ENCODE data around the gene SPTBN4.

Gene SPTBN4

DNA sequence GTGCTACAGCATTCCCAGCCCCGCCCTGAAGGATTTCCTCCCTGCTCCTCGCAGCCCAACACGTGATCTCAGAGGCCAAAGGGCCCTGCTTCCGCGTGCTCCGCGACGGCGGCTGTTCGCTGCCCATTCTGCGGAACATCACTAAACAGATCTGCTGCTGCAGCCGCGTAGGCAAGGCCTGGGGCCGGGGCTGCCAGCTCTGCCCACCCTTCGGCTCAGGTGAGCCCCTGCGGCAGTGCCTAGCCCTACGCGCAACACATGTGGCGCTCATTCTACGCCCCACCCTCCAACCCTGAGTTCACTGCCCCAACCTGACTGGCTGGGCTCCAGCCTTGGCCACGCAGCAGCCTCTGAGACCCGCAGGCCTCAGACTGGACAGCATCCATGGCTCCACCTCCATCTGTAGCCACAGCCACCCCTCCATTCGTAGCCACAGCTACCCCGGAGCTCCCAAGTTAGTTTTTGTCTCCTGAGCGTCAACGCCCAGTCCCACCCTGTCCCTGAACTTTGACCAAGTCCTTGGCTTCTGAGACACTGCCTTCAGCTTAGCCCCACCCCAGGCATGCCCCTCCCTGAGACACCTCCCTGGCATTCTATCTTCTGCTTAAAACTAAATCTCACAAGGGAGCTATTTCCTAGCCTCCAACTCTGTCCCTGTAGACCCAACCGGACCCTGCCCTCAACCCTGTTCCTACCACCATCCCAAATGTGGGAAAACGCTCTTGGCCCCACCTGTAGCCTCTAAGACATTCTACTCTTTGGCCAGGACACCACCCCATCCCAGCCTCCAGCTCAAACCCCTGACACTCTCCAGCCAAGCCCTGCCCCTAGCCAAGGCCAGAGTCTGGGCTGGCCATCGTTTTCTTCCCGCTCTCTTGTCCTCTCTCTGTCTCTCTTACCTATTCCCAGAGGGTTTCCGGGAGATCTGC lies 140.8 kb downstream of the SPTBN4 start:
- peak; percentile 64 for DNase-seq

GRCh38 chr19:40608240-40608621 lies 141.4 kb downstream of the SPTBN4 start:
- no peak for DNase-seq

DNA sequence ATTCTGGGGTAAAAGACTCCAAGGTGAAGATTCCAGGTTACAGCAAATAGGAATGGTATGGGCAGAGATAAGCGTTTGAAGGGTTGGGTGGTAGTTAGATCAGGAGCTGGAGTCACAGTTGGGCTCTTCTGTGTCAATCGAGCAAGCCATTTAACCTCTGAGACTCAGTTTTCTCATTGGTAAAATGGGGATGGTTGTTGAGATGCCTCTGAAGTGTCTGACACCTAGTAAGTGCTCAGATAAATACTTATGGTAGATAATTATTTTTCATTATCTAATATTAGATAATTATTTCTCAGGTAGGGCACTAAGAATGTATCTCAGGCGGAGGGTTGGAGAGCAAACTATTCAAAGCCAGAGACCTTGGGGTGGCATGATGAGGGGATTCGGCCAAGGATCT lies 142.2 kb downstream of the SPTBN4 start:
- no peak for DNase-seq

DNA sequence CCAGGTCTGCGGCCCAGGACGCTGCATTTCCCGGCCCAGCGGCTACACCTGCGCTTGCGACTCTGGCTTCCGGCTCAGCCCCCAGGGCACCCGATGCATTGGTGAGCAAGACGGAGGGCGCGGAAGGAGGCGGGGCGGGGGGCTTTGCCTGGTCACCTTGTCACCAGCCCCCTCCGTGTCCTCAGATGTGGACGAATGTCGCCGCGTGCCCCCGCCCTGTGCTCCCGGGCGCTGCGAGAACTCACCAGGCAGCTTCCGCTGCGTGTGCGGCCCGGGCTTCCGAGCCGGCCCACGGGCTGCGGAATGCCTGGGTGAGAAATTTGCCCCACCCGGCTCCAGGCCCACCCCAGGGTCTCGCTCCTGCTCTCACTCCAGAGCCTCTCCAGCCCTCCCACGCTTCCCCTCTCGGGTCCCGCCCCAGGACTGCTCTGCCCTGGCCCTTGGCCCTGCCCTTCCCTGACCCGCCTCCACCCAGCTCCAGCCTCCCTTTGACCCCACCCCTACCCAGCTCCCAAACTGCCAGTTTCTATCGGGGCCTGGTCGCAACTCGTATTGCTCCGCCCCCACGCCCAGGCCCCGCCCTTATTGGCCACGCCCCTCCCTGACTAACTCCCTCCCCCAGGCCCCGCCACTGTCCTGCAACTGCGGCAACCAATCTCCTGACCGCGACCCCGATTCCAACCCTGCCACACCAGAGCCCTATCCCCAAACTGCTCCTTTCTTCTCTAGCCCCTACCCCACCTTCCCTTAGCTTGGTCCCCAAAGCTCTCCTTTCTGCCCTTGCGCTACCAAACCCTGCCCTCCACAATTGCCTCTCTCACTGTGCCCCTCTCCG lies 143.0 kb downstream of the SPTBN4 start:
- DNase-seq: peak; percentile 97

GRCh38 chr19:40610396-40611064 lies 143.7 kb downstream of the SPTBN4 start:
- peak; percentile 82 for DNase-seq

DNA sequence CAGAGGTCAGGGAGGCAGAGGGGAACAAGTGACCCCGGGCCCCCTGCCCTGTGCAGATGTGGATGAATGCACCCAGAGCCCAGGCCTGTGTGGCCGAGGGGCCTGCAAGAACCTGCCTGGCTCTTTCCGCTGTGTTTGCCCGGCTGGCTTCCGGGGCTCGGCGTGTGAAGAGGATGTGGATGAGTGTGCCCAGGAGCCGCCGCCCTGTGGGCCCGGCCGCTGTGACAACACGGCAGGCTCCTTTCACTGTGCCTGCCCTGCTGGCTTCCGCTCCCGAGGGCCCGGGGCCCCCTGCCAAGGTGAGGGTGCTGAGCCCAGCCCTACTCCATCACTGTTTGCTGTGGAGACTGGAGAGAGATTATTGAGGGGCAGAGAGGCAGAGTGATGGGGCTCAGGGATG lies 144.3 kb downstream of the SPTBN4 start:
- no peak for DNase-seq

DNA sequence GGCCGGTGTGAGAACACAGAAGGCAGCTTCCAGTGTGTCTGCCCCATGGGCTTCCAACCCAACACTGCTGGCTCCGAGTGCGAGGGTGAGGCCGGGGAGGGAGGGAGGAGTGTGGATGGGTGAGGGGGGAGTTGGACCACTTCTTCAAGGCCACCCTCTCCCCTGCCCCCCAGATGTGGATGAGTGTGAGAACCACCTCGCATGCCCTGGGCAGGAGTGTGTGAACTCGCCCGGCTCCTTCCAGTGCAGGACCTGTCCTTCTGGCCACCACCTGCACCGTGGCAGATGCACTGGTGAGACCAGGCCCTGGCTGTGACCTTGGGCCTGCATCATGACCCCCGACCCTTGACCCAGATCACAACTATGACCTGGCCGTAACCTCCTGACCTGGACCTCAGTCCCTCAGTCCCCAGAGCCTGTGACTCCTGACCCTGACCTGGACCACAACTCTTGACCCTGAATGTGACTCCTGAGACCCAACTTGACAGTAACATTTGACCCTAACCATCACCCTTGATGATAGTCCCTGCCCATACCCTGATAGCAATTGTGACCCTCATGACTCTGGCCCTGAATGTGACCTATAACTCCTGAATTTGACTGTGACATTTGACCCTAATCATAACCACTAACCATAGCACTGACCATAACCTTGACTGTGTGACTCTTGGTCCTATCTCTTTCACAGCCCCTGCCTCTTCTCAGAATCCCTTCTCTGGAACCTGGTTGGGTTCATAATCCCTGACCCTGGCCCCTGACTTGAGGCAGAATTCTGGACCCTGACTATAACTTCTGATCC lies 145.3 kb downstream of the SPTBN4 start:
- DNase-seq: no peak

DNA sequence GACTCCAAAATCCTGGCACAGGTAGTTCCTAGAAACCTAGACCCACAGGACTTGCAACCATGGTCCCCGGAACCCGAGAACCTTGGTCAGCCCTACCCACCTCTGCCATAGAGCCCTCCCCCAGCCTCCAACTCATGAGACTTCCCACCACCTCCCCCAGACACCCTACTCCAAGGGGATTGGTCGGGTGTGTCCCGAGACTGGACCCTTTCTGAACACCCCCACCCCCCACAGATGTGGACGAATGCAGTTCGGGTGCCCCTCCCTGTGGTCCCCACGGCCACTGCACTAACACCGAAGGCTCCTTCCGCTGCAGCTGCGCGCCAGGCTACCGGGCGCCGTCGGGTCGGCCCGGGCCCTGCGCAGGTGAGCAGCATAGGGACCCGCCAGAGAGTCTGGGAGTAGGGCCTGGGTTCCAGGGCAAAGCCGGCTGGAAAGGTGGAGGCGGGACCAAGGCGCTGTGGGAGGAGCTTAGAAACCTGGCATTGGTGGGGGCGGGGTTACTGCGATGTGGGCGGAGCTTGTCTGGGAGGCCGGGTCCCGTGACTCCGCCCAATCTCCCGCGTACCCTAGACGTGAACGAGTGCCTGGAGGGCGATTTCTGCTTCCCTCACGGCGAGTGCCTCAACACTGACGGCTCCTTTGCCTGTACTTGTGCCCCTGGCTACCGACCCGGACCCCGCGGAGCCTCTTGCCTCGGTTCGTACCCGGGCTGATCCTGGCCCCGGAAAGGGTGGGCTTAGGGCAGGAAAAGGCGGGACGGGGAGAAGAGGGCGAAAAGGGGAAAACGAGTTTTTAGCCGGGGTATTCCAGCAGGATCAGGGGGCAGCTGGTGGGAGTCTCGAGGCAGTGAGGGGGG lies 146.3 kb downstream of the SPTBN4 start:
- DNase-seq: peak; percentile 80

DNA sequence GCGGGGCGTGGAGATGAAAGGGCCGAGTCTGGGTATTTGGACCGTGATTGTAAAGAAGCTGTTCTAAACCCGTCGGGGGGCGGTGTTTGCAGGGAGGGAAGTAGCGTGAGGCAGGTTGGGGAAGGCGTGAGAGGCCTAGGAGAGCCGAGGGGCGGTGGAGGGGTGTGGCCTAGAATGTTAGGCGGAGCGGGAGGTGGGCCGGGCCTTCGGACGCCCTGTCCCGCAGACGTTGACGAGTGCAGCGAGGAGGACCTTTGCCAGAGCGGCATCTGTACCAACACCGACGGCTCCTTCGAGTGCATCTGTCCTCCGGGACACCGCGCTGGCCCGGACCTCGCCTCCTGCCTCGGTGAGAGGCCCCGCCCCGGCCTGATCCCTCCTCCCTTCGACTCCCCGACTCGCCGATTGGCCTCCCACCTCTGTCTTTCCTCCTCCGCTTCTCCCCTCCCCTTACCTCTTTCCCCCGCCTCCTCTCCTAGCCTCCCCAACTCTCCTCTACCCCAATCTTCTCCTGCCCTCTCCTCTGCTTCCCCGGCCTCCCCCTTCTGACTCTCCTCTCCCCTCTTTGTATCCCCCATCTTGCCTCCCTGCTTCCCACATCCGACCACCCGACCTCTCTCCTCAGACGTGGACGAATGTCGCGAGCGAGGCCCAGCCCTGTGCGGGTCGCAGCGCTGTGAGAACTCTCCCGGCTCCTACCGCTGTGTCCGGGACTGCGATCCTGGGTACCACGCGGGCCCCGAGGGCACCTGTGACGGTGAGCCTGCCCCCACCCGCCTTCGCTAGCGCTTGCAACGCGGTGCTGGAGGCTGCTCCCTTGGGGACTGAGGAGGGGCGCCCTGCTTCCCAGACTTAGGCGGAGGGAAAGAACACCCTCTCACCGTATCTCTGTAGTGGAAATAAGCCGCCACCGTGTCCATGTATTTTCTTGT lies 147.2 kb downstream of the SPTBN4 start:
- peak; percentile 95 for DNase-seq

DNA sequence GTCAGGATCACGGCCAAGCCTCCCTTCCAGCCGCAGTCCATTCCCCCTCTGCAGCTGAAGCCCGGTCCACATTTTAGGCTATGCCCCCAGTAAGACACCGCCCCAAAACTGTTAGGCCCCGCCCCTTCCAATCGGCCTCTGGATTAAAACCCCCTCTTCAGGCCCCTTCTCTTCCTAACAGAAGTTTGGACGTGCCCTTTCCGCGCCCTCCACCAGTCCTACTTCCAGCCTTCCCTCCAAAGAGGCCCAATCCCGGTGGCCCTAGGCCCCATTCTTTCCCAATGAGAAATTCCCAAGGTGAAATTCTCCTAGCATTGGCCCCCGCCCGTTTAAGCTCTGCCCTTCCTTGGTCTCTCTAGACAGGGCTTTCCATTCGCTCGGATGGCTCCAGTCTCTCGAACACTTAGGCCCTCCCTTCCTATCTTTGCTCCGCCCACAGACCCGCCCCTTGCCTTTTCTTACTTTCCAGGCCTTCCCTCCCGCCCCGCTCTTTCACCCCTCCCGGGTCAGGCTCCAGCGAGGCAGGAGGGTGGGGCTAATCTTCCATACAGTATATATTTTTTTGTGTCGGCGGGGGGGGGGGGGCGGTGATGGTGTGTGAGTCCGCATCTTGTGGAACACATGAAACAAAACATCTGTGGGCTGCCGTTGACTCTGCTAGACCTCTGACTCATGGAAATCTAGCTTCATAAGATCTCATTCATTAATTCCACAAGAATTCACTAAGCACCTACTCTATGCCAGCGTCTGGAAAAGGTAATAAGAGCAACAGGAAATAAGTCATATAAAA lies 148.0 kb downstream of the SPTBN4 start:
- DNase-seq: peak; percentile 95

GRCh38 chr19:40616178-40616577 lies 149.4 kb downstream of the SPTBN4 start:
- no peak for DNase-seq

GRCh38 chr19:40616941-40617340 lies 150.1 kb downstream of the SPTBN4 start:
- DNase-seq: no peak

DNA sequence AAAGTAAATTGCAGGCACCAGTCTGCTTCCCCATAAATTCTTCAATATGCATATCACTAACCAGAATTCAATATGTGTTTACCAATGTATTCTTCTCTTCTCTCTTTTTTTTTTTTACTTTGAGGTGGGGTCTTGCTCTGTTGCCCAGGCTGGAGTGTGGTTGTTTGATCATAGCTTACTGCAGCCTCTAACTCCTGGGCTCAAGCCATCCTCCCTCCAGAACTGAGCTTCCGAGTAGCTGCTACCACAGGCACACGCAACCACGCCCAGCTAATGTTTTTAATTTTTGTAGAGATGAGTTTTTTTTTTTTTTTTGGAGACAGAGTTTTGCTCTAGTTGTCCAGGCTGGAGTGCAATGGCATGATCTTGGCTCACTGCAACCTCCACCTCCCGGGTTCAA lies 151.2 kb downstream of the SPTBN4 start:
- DNase-seq: no peak

- no peak for DNase-seq
Observed at GRCh38 chr19:40619333-40620160, 152.7 kb downstream of the SPTBN4 start.

DNA sequence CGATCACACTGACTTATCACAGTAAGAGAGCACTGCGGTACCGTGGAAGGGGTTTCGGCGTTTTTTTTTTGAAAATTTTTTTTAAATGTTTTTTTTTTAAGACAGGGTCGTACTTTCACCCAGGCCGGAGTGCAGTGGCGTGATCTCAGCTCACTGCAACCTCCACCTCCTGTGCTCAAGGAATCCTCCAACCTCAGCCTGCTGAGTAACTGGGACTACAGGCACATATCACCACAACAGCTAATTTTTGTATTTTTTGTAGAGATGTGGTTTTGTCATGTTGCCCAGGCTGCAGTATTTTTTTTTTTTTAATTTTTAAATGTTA lies 153.3 kb downstream of the SPTBN4 start:
- no peak for DNase-seq

DNA sequence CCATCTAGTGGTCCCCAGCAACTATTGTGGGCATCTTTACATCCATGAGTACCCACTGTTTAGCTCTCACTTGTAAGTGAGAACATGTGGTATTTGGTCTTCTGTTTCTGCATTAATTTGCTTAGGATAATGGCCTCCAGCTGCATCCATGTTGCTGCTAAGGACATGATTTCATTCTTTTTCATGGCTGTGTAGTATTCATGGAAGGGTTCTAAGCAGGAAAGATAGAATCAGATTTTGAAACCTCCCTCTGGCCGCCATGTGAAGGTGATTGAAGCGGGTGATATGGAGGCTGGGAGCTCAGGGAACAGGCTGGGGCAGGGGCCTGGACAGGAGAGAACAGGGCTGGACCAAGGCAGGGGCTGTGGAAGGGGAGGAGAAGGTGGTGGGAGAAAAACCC lies 154.5 kb downstream of the SPTBN4 start:
- DNase-seq: no peak

- DNase-seq: no peak
Observed at GRCh38 chr19:40621966-40622772, 155.4 kb downstream of the SPTBN4 start.

GRCh38 chr19:40622773-40623075 lies 155.9 kb downstream of the SPTBN4 start:
- DNase-seq: no peak
